PC-9 (cell line): ENCODE data around the gene C4orf51.

Source experiments
- CTCF ChIP-seq: fragments of 200-600 bp; sonication (generic); conservative IDR thresholded peaks from 2 replicates; pipeline ENCODE4 v1.6.1; 2017; ENCODE audit warnings: mixed run types, antibody characterized with exemption, mild to moderate bottlenecking, moderate library complexity
- EZH2 ChIP-seq: fragments of 200-600 bp; sonication (generic); IDR thresholded peaks from 2 replicates; pipeline ENCODE4 v1.8.0; 2017; ENCODE audit warnings: antibody characterized with exemption, low read depth

- TF ChIP-seq CTCF, result no peak
- TF ChIP-seq EZH2, result no peak
Measured at GRCh38 chr4:145781351-145781750, 101.4 kb downstream of the C4orf51 start.
